ENCODE results near the gene PAGE2.
A peak's percentile ranks its signal among the peaks of the same experiment; 100 is the strongest.
"Not testable (repeated sequence)": the region's sequence is repeated elsewhere in the genome, so short reads cannot be mapped to it uniquely, and the experiment has no call there.

Gene PAGE2

DNA sequence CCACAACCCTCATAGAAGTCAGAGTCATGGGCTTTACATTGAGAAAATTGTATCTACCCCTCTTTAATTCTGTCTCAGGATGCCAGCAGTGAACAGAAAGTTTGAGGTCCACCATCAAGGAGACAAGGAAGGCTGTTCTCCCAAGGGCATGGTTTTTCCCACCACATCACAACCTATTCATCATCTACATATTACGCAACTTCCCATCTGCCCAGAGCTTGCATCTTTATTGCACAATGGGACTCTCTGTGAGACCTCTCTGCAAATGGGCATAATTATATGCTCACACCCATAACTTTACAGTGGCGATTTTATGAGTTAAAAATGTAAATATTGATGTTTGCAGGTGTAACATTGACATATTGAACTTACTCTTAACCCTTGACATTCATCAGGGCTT lies 38.9 kb downstream of the PAGE2 start:
- DNase-seq, result no peak

DNA sequence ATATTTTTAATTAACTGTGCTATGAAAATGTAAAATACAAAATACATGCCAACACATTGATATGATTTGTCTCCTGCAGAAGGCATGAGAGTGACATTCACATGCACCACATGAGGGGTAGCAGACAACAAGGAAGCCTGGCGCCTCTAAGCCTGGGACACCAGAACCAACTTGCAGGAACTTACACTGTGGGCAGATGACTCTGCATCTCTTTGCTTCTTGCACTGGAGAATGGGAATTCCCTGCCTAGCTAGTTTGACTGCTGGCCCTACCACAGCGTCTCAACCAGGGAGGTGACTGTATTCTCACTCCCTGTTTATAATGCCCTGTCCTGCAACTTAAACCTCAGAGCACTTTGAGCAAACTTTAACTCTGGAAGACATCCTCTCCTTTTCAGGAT lies 40.5 kb downstream of the PAGE2 start:
- no peak for DNase-seq

DNA sequence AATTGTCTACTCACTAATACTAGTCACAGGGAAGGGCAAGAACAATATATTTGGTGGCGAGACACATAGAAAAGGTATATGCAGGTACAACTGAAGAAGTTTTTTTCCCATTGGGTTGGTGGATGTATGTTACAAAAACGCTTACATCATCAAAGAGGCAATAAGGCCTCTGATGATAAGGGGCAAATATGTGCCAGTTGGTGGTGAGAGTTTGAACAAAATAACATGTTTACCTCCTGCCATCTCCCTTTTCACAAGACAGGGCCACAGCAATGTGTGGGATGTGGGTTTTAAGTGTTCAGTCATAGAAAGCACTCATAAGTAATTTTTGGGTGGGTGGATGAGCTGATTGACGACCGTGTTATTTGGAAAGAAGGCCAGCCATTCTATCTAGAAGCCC lies 41.7 kb downstream of the PAGE2 start:
- no peak for DNase-seq

DNA sequence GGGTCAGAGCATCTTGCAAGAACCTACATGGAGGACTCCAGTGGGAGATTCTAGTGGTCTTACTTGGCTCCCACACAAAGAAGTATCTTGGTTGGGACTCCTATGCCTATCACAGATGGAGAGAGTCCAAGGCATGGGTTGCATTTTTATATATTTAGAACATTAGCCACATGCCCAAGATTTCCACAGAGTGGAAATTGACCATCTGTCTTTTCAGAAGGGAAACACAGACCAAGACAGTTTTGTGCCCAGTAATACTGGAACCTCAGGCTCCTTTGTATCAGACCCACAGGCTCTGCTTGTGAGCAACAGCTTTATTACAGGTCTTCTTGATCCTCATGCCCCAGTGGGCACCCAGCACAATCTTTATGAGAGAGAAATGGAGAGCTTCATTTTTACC lies 43.6 kb downstream of the PAGE2 start:
- no peak for DNase-seq

DNA sequence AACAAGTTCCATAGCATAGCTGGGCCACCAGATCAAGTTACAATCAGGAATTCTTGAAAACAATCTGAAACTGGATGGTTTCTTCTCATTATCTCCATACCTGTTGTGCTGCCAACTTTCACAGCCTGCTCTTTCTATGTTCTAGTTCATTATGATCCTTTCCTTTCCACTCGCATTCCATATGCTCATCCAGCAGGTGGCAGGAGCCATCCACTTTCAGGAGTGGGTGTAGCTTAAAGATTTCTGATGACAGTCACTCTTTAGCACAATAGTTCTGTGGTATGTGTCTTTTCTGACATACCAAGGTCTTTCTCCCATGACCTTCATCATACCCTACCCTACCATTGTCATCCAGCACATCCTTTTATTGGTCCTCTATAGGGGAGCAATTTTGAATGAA lies 46.4 kb downstream of the PAGE2 start:
- DNase-seq, result peak; percentile 54

DNA sequence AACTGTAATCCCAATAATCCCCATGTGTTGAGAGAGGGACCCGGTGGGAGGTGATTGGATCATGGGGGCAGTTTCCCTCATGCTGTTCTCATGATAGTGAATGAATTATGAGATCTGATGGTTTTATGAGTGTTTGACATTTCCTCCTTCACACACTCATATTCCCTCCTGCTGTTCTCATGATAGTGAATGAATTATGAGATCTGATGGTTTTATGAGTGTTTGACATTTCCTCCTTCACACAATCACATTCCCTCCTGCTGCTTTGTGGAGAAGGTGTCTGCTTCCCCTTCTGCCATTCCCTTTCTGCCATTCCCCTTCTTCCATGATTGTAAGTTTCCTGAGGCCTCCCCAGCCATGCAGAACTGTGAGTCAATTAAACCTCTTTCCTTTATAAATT lies 52.0 kb downstream of the PAGE2 start:
- DNase-seq, result not testable (repeated sequence)
